HG03520 (cell line): ENCODE measurements around the gene PIP4K2A.

ENCODE experiments used
- ATAC-seq: cut with Tn5 transposase; IDR thresholded peaks from one replicate; pipeline ENCODE4 v1.9.1; 2021; ENCODE audit warnings: mild to moderate bottlenecking, moderate library complexity; ENCODE audit not compliant: unreplicated experiment

Gene PIP4K2A

DNA sequence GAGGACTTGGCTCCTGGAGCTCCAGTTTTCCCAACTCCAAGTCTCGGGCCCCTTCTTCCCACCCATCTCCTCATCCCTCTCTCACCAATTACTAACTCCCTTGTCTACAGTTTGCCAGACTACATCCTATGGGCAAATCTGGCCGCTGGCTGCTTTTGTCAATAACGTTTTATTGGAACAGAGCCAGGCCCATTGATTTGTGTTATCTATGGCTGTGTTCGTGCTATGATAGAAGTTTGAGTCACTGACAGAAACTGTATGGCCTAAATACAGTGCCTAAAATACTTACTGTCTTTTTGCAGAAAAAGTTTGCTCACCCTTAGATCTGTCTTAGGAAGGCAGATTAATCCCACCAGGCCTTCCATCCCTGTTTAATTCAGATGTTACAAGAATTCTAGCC lies 71.3 kb downstream of the PIP4K2A start:
- ATAC-seq, result no peak

DNA sequence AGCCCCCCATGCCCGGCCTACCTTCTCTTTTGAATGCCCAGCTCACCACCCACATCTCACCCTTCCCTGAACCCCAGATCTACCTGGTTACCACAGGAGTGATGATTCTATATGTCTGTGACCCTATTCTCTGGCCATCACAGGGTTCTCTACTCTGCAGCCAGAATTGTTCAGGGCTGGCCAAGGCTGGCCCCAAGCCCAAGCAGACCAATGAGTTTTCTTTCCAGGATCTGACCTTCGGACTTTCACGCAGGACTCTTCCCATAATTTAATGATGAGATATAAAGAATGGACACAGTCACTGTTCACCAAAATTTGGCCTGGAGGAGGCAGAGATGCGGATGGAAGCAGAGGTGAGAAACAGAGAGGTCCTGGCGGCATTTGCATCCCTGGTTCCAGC lies 72.6 kb downstream of the PIP4K2A start:
- ATAC-seq, result no peak

DNA sequence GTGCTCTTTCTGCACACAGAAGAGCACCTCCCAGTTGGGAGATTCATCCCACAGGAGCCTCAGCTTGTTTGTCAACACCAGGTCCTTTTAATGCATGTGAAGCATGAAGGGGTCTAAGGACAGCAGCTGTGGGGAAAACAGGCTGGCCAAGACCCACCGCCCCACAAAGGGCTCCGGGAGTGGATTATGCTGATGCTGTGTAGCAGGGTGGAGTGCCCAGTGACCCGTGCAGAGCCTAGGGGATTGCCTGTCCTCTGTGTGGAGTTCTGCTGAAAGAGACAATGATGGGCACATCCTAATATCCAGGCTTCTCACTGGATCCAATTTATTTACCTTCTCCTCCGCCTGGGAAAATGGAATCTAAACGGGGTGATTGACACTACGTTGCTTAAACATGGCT lies 74.0 kb downstream of the PIP4K2A start:
- ATAC-seq, result no peak

DNA sequence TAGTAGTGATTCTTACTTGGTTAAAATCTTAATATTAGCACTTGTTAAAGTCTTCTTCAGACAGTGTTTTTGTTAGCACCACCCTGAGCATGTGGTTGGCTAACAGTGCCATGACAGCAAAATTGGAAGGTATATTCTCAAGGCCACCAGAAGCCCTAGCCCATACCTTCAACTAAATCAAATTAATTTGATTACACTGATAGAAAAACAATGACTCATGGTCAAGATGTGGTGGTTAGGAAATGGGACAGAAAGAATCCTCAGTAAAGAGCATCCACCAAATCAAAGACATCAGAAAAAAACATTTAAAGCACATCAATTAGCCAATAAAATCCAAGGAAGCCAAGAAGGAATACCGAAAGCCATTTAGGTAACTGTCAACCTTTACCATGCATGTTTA lies 75.5 kb downstream of the PIP4K2A start:
- ATAC-seq, result no peak

DNA sequence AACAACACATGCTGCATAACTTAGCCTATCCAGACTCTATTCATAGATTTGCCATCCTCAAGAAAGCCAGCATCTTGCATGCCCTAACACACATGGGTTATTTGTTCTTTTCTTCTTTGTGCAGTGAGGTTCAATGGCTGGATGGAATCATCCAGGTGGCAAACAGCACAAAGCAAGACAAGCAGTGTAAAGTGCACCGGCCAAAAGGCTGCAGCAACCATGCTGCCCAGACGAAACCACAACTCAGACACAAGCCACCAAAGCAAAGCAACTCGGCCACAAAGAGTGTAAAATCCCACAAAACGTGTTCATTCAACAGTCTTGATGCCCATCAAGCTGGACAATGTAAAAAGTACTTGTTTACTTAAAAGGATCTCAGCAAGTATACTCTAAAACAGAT lies 76.9 kb downstream of the PIP4K2A start:
- no peak for ATAC-seq

DNA sequence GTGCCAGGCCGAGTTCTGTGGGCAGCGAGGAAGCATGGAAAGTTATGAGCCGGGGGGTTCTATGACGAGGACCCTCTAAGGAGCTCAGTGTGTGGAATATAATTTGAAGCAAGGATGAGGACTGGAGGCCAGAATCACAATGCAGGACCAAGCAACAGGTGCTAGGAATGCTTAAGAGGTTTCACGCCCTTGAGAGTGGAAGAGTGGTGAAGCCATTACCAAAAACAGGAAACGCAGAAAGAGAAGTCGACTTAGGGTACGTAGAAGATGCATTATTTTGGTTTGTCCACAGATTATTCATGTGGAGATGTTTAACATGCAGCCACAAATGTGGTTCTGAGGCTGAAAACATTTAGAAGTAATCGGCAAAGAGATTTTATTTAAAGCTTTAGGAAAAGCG lies 78.7 kb downstream of the PIP4K2A start:
- ATAC-seq, result no peak

DNA sequence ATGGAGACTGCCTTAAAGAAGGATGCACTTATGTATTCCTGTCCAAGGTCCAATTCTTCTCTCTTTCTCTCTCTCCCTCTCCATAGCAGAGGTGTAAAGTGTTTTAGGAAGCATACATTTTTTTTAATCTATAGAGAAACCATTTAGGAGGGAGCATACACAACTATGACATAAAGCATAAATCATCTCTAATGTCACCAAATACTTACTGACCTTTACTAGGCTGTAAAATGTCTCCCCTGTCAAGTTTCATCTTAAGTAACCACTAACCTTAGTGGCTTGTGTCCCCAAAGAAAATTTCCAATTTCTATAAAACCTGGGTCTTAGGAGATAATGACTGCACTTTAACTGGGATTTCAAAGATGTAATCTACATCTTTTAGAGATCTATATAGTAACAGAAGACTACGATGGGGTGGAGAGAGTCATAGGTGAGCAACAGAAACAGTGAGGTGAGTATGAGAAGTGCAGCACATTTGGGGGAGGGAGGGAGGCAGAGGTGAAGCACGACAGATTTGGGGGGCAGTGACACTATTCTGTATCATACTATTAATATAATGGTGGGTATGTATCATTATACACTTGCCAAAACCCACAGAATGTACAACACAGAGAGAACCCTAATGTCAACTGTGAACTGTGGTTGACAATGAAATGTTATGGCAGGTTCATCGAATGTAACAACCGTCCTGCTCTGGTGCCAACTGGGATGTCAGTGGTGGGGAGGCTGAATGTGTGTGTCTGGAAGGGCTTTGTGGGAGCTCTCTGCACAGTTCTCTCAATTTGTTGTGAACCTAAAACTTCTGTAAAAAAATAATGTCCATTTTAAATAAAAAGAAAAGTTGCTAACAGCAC lies 79.5 kb downstream of the PIP4K2A start:
- no peak for ATAC-seq

DNA sequence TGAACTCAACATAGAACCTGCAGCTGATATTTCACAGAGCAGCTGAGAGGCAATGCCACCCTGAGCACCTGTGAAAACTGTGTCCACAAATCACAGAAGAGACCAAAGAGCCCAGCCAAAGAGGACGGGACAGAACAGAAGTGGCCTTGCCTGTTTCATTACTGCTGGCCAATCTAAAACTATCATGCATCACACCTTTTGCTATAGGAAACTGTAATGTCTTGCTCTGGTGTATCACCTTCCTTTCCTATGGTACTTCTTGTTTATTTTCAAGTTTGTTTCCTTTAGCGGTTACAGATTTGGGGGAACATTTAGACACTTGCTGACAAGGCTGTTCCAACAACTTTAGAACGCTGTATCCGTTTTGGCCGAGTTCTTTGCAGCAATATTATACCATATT lies 80.3 kb downstream of the PIP4K2A start:
- ATAC-seq, result no peak

DNA sequence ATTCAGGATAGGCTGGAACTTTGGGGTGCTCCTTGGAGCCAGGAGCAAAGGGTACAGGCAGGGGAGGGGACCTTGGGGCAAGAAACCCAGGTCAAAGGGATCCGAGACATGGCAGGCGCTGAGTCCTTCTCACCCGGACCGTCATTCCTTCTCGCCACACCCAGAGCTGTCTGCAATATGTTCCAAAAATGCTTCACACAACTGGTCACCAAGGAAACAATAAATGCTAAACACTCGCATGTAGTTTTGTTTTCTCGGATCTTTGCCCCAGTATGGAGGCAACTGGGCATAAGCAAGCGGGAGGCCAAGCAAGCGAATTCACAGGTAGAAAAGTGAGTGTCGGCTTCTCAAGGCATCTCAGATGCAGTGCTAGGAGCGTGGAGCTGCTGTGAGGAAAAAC lies 80.8 kb downstream of the PIP4K2A start:
- ATAC-seq, result no peak

DNA sequence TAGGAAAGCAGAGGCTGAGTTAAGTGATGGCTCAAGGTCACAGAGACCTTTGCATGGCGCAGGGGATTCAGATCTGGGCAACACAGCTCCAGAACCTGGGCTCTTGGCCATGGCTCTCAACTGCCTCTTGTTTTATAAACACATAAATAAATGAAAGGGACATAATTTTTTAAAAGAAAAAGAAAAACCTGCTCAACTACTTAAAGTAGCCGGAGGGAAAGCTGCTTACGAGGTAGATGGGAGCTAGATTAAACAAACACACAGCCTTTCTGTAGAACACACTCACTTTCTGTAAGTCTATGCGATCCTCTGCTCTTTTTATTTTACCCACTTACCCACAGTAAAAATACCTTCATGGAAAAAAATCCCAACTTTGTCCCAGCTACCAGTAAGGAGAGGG lies 81.3 kb downstream of the PIP4K2A start:
- no peak for ATAC-seq

DNA sequence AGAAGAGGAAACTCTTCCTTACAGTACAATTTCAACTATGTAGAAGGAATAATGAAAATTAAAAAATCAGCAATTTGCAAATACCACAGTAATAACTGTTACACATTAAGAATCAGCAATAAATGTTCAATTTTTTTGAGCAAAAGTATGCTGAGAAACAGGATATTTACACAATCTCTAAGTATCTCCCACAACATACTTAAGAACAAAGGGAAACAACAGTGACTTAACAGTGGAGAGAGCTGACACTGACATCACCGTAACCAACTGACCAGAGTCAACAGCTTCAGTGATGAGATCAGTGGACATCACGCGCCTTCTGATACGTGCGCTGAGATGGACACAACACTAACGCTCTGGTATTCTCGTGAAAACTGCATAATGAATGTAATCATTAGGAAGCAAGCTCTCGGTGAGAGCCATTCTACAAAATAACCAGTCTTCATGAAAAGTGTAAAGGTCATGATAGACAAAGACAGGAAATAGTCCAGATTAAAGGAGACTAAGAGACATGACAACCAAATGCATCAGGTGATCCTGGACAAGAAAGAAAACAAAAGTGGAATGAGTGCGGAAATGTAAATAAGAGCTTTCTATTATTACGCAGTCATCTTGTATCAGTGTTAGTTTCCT lies 82.6 kb downstream of the PIP4K2A start:
- ATAC-seq, result no peak

DNA sequence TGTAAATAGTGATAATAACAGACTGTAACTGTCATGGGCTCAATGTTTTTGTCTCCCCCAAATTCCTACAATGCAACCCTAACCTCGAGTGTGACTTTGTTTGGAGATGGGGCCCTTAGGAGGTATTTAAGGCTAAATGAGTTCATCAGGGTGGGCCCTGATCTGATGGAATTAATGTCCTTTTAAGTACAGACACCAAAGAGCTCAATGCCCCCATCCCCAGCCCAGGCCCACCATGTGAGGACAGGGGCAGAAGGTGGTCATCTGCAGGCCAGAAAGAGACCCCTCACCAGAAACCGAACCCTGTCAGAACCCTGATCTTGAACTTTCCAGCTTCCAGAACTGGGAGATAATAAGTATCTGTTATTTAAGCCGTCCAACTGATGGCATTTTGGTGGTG lies 83.2 kb downstream of the PIP4K2A start:
- ATAC-seq, result no peak

DNA sequence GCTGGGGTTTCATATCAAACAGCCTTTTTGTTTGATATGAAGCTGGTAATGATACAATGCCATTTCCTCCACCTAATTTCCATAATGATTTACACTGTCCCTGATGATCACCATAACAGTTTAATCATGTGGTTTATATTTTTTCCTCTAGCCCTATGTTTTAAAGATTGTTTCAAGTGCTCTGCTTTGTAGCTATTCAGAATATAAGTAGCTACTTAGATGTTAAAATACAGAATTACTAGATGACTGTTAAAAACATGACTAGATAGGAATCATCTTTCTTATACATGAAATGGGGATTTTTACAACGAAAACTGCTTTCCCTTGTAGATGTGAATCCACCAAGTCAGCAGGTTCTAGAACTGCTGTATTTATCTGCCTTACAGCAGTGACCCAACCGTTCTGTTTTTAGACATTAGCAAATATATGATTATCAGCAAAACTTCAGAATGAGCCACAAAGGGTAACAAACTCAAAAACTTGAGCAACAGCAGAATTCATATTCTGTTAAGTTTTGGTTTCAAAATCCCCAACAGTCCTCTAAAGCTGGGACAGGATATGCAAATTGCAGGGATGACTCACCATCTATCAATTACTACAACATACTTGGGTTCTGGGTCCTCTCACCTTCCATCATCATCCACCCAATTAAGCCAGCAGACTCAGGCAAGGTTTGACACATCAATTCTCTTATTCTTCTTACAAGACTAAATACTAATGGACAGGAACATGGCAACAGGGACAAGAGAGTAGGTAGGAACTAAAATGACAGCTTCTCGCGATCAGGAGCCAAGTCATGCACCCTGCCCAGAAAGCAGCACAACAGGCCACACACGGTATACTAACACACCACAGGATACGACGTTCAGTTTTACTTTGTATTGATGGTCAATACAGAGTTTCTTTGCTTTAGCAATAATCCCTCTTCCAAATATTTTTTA lies 83.9 kb downstream of the PIP4K2A start:
- ATAC-seq, result peak; percentile 77

DNA sequence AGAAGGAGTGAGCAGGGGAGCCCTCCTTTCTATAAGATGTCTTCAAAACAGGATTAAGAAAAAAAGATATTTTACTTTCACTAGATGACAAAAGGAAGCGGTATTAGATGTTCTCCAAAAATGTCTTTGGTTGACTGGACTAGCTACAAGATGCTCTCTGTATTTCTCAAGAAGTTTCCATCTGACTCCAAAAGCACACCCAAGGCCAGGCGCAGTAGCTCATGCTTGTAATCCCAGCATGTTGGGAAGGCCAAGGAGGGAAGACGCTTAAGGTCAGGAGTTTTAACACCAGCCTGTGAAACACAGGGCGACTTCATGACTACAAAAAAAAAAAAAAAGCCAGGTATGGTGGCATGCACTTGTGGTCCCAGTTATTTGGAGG lies 84.5 kb downstream of the PIP4K2A start:
- ATAC-seq, result no peak

DNA sequence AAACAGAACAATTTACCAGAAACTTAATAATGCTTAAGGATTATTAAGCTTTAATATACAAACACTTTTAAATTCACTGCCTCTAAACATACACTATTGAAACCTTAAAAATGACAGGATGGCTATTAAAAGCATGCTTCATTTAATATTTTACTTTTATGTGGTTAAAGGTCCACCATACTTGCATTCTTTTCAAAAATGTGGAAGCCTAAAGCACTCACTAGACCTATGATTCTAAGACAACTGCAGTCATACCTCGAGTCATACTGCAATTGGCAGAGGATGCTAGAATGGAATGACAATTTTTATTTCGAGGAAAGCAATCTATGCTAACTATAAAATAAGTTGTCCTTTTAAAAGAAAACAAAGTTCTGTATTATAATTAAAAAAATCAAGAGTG lies 85.3 kb downstream of the PIP4K2A start:
- no peak for ATAC-seq

DNA sequence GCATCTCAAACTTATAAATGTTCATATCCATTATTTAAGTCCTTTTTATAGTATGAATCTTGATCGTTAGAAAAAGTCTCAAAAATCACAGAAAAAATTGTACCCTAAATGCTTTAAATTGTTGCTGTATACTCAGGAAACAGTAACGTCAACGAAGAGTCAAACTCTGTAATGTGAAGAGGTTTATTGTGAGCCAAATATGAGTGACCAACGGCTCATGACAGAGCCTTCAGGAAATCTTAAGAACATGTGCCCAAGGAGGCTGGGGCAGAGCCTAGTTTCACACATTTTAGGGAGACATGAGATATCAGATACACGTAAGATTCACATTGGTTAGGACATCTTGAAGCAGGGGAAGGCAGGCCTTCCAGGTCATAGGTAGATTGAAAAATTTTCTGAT lies 86.1 kb downstream of the PIP4K2A start:
- no peak for ATAC-seq

DNA sequence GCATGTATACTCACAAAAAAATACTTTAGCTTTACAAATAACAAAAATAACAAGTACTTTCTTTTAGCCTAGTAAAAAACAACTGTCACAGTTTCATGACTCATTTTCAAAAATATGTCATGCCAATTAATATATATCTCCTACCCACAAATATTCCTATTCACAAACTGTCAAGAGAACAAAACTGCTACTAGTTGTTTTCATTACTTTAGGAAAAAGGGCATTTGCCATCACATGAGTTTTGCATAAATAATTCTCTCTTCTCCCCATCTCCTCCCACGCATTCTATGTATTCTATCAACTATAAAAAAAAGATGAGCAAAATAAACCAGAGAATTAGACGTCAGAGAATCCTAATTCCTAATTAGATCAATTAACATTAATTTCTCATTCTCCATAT lies 87.6 kb downstream of the PIP4K2A start:
- ATAC-seq, result no peak

DNA sequence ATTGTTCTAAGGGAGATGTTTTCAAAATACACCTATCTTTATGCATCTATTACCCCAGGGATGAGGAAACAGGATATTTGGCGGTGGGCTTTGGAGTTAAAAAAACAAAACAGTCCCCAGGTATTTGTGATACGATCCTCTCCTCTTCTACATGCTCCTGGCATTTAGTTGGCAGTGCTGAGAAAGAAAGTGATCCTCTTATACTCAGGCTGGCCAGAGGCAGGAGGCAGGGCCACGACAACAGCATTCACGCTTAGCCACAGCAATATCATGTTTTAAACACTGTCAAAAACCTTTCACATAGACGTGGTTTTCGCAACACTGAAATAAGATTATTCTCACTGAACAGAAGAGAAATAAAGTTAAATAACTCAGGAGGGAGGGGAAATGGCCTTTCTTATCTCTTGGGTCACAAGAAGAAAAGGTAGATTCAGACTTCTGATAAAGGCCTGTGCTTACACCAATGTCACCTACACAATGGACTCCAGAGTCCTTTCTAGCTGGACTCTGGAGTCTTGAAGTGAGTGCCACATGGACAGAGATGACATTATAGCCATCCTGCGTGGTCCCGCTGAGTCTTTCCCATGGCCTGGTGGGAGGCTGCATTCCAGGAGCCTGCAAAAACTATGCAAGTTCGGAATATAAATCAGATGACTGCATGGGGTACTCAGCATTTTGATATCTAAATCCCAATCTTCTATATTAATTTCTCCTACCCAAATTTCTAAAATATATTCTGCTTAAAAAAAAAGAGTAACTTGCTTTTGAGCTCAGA lies 88.7 kb downstream of the PIP4K2A start:
- no peak for ATAC-seq

DNA sequence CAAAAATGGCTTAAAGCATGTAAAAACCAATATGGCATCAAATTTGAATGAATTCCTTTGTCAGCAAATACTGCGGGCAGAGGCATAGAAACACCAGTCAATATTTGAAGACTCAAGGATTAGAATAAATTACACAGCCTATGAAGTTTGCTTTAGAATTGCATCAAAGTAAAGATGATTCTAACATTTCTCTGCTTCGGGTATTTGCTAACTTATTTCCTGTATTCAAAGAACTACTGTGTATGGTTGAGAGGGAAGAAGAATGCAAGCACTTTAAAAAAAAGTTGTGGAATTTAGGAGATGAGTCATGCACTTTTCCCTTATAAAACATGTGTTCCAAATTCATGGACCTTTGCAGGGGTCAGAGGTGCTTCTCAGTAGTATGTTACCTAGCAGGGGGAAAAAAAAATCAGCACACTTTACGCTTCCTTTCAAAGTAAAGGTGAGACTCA lies 90.1 kb downstream of the PIP4K2A start:
- ATAC-seq, result no peak

DNA sequence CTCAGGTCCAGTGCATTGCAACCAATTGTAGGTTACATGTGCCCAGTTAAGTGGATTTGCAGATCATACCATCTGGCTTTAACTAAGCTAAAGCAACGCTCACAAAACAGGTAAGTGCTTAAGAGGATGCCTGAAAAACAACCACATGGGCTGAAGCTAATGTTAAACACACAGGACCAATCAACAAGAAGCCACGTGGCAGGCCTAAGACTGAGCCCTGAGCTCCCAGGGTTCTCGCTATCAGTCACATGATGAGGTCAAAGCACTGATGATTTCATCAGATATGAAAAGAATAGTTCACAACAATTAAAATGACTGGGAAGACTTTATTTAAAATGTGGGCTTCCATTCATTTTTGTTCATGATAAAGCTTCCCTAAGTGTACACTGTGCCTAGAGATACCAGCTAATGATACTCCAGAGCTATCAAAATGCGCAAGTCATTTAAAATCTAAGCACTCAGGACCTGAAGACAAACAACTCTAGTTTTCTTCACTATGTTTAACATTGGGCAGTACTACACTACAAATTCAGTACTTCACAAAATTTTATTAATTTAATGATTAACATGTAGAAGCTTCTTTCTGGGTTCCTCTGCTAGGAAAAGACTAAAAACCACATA lies 90.6 kb downstream of the PIP4K2A start:
- ATAC-seq, result no peak
